ENCODE results near the gene NAA38.

GRCh38 chr17:7844292-7845154 lies 12.8 kb downstream of the NAA38 start:
- TF ChIP-seq CTCF (conservative IDR thresholded peaks at IDR 0.05) = no peak
- TF ChIP-seq ZFX (IDR thresholded peaks at IDR 0.05) = no peak
